Retinal pigment epithelial cell (primary cell): Measurements from ENCODE around the gene TRAPPC12.

Experiments
- DNase-seq: peaks from one replicate; pipeline ENCODE4 v3.0.0-alpha.2; 2010; ENCODE audit warnings: low read depth
- H3K4me3 ChIP-seq: 2 replicates; pipeline ENCODE4 v1.5.1; 2011; ENCODE audit warnings: mild to moderate bottlenecking, low read length, control low read depth, moderate library complexity
- TF ChIP-seq, protein P1 (sequence below): conservative IDR thresholded peaks from 2 replicates; pipeline ENCODE4 v1.5.1; 2011; ENCODE audit warnings: low read depth, low read length, control low read depth, inconsistent platforms

Gene TRAPPC12

DNA sequence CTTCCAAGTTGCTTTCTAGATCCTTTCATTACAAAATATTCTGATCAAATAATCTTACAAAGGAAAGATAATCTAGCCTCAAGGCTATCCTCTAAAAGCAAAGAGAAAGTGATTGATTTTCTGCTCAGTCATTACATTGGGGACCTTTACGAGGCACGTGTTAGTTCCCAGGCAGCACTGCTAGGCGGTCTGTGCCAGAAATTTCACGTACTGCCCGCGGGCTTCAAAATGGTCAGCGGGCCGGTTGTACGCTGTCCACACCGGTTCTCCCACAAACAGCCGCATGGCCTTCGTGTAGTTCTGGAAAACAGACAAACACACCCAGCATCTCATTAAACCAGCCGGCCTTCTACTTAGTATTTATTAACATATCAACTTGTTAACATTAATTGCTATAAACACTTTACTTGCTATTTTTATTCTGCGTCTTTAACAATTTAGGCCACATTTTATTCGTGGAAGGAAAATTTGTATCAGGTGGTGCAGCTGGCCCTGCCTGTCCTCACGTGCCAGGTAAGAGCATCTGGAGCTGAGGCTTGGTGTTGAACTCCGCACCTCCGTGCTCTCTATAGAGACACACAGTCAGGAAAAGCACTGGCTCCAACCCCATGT is 119.4 kb downstream of the TRAPPC12 start:
- no peak overlapping the region for H3K4me3 ChIP-seq
- TF ChIP-seq, protein P1, sequence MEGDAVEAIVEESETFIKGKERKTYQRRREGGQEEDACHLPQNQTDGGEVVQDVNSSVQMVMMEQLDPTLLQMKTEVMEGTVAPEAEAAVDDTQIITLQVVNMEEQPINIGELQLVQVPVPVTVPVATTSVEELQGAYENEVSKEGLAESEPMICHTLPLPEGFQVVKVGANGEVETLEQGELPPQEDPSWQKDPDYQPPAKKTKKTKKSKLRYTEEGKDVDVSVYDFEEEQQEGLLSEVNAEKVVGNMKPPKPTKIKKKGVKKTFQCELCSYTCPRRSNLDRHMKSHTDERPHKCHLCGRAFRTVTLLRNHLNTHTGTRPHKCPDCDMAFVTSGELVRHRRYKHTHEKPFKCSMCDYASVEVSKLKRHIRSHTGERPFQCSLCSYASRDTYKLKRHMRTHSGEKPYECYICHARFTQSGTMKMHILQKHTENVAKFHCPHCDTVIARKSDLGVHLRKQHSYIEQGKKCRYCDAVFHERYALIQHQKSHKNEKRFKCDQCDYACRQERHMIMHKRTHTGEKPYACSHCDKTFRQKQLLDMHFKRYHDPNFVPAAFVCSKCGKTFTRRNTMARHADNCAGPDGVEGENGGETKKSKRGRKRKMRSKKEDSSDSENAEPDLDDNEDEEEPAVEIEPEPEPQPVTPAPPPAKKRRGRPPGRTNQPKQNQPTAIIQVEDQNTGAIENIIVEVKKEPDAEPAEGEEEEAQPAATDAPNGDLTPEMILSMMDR, result no peak
- no peak for DNase-seq

DNA sequence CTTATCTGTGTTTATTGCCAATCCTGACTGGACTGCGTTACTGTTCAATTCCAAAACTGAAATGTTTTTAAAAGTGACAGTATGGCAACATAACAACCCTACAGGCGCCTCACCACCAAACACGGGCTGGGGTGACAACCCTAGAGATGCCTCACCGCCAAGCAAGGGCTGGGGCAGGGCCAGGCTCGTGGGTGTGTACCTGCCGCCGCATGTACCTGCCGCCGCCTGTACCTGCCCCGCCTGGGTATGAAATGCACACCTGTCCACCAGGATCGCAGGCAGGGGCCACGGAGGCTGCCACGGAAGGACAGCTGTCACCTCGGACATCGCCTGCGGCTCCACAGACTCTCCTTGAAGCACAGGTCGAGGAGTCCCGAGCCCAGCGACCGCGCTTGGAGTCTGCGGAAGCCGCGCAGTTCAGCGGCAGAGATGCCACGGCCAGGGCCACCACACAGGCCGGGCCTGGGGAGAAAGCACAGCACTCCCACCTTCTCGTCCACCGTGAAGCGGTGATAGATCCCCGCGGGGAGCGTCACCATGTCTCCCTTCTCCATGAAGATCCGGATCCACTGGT is 120.9 kb downstream of the TRAPPC12 start:
- no peak for DNase-seq
- H3K4me3 ChIP-seq, result no peak overlapping the region
- TF ChIP-seq, protein P1, result no peak

DNA sequence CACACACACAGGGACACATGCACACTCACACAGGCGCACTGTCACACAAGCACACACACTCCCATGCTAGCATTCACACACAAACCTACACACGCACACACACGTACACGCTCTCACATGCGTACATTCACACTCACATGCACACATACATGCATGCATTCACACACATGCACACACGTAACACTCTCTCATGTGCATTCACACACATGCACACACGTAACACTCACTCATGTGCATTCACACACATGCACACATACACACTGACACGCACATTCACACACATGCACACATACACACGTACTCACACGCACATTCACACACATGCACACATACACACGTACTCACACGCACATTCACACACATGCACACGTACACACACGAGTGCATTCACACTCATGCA is 123.6 kb downstream of the TRAPPC12 start:
- no peak for DNase-seq
- no peak overlapping the region for H3K4me3 ChIP-seq
- TF ChIP-seq, protein P1, result no peak

DNA sequence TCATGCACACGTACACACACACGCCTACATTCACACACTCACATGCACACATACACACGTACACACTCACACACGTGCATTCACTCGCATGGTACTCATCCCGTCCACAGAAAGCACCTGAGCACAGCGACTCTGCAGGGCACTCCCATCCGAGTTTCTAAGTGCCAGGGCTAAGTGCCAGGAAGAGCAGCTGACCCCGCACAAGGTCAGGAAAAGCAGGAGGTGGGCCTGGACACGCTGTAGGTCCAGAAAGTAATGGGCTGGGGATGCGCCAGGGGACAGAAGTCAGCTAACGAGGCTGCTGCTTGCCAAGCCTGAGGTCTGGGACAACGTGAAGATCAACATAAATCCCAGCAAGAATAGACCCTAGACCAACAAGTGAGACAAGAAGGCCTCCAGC is 124.0 kb downstream of the TRAPPC12 start:
- no peak for DNase-seq
- TF ChIP-seq, protein P1, result no peak
- H3K4me3 ChIP-seq, result no peak overlapping the region

DNA sequence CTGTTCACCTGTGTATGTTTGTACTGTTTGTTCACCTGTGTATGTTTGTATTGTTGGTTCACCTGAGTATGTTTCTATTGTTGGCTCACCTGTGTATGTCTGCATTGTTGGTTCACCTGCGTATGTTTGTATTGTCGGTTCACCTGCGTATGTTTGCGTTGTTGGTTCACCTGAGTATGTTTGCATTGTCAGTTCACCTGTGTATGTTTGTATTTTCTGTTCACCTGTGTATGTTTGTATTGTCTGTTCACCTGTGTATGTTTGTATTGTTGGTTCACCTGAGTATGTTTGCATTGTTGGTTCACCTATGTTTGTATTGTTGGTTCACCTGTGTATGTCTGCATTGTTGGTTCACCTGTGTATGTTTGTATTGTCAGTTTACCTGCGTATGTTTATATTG is 125.2 kb downstream of the TRAPPC12 start:
- DNase-seq, result no peak
- H3K4me3 ChIP-seq, result no peak overlapping the region
- TF ChIP-seq, protein P1, result no peak

DNA sequence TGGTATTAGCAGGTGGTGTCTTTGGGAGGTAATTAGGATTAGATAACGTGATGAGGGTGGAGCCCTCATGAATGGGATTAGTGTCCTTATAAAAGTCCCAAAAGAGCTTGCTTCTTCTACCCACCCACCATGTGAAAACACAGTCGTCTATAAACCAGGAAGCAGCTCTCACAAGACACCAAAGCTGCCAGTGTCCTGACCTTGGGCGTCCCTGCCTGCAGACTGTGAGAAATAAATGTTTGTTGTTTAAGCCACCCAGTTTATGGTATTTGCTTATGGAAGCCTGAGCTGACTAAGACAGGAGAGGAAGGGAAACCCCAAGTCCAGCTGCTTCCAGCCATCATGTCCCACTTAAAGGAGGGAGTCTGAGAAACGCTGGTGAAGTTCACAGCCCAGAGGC is 126.3 kb downstream of the TRAPPC12 start:
- TF ChIP-seq, protein P1, result no peak
- no peak for DNase-seq
- no peak overlapping the region for H3K4me3 ChIP-seq

DNA sequence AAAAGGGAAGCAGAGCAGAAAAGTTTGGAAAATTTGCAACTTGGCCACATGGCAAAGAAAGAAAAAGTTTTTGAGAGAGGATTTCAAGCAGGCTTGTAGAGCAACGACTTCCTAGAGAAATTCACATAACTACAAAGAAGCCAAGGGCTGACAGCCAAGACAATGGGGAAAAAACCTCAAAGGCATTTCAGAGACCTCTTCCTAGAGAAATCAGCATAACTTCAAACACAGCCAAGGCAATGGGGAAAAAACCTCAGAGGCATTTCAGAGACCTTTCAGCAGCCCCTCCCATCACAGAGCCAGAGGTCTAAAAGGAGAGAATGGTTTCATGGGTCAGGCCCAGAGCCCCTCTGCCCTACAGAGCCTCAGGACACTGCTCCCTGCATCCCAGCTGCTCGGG is 132.6 kb downstream of the TRAPPC12 start:
- TF ChIP-seq, protein P1, result no peak
- no peak overlapping the region for H3K4me3 ChIP-seq
- no peak for DNase-seq
